GM21723 (cell line): Measurements from ENCODE around the gene ENPP1.

Experiments
- ATAC-seq: cut with Tn5 transposase; IDR thresholded peaks from one replicate; pipeline ENCODE4 v1.9.1; 2021; ENCODE audit warnings: mild to moderate bottlenecking, moderate library complexity; ENCODE audit not compliant: unreplicated experiment

ENPP1 gene

GRCh38 chr6:131784561-131784960 lies 23.3 kb upstream of the ENPP1 start:
- ATAC-seq: no peak

GRCh38 chr6:131787079-131787478 lies 20.7 kb upstream of the ENPP1 start:
- ATAC-seq: no peak

GRCh38 chr6:131787766-131788712 lies 19.8 kb upstream of the ENPP1 start:
- ATAC-seq: no peak

GRCh38 chr6:131789219-131789618 lies 18.6 kb upstream of the ENPP1 start:
- no peak for ATAC-seq

- no peak for ATAC-seq
Observed at GRCh38 chr6:131791476-131791875, 16.3 kb upstream of the ENPP1 start.

- no peak for ATAC-seq
Observed at GRCh38 chr6:131792091-131792496, 15.7 kb upstream of the ENPP1 start.

- no peak for ATAC-seq
Observed at GRCh38 chr6:131795366-131795765, 12.5 kb upstream of the ENPP1 start.

- no peak for ATAC-seq
Observed at GRCh38 chr6:131802347-131802746, 5.5 kb upstream of the ENPP1 start.

- ATAC-seq: no peak
Observed at GRCh38 chr6:131803007-131803769, 4.6 kb upstream of the ENPP1 start.

GRCh38 chr6:131804131-131804530 lies 3.7 kb upstream of the ENPP1 start:
- ATAC-seq: no peak

- no peak for ATAC-seq
Observed at GRCh38 chr6:131807321-131807643, 538 bp upstream of the ENPP1 start.

GRCh38 chr6:131808460-131809269 lies 845 bp downstream of the ENPP1 start:
- ATAC-seq: no peak

GRCh38 chr6:131811500-131811899 lies 3.7 kb downstream of the ENPP1 start:
- no peak for ATAC-seq

GRCh38 chr6:131813991-131814390 lies 6.2 kb downstream of the ENPP1 start:
- ATAC-seq: no peak

GRCh38 chr6:131816869-131817268 lies 9.0 kb downstream of the ENPP1 start:
- ATAC-seq: no peak

- ATAC-seq: no peak
Observed at GRCh38 chr6:131819572-131820124, 11.8 kb downstream of the ENPP1 start.

GRCh38 chr6:131821010-131821807 lies 13.4 kb downstream of the ENPP1 start:
- ATAC-seq: no peak

- no peak for ATAC-seq
Observed at GRCh38 chr6:131822119-131822518, 14.3 kb downstream of the ENPP1 start.

GRCh38 chr6:131823276-131823902 lies 15.6 kb downstream of the ENPP1 start:
- ATAC-seq: no peak

- ATAC-seq: no peak
Observed at GRCh38 chr6:131825946-131826345, 18.1 kb downstream of the ENPP1 start.
